Mesendoderm (in vitro differentiated cells): ENCODE data around the gene SMC3.
A peak's percentile ranks its signal among the peaks of the same experiment; 100 is the strongest.
"Not testable (repeated sequence)": the region's sequence is repeated elsewhere in the genome, so short reads cannot be mapped to it uniquely, and the experiment has no call there.

Source experiments
- DNase-seq: peaks from one replicate; pipeline ENCODE4 v3.0.0; 2013
- H2AK5ac ChIP-seq: 2 replicates; pipeline ENCODE4 v1.6.1; 2013; ENCODE audit warnings: low read length, inconsistent platforms
- H2BK120ac ChIP-seq: 2 replicates; pipeline ENCODE4 v1.6.1; 2013; ENCODE audit warnings: low read depth, mild to moderate bottlenecking, low read length, moderate library complexity, mixed read lengths
- H2BK15ac ChIP-seq: replicated peaks from 2 replicates; pipeline ENCODE4 v1.6.1; 2013; ENCODE audit warnings: low read depth, mild to moderate bottlenecking, moderate library complexity
- H2BK5ac ChIP-seq: 2 replicates; pipeline ENCODE4 v1.6.1; 2013; ENCODE audit warnings: low read length, inconsistent platforms
- H3K18ac ChIP-seq: 2 replicates; pipeline ENCODE4 v1.6.1; 2013; ENCODE audit warnings: mild to moderate bottlenecking, low read length, mixed read lengths
- H3K23ac ChIP-seq: one replicate; pipeline ENCODE4 v1.6.1; 2013; ENCODE audit warnings: low read length
- H3K27ac ChIP-seq: 2 replicates; pipeline ENCODE4 v1.5.1; 2013; ENCODE audit warnings: low read depth, mild to moderate bottlenecking, inconsistent platforms, low read length, moderate library complexity
- H3K27me3 ChIP-seq: 2 replicates; pipeline ENCODE4 v1.6.1; 2013; ENCODE audit warnings: low read length, control low read depth, mild to moderate bottlenecking, inconsistent platforms; ENCODE audit not compliant: insufficient read depth, poor library complexity
- H3K36me3 ChIP-seq: 2 replicates; pipeline ENCODE4 v1.6.1; 2013; ENCODE audit warnings: low read length, inconsistent platforms; ENCODE audit not compliant: control insufficient read depth, insufficient read depth
- H3K4ac ChIP-seq: one replicate; pipeline ENCODE4 v1.6.1; 2013; ENCODE audit warnings: low read depth, mild to moderate bottlenecking, low read length, moderate library complexity
- H3K4me1 ChIP-seq: 2 replicates; pipeline ENCODE4 v1.6.1; 2013; ENCODE audit warnings: low read depth, low read length, inconsistent platforms; ENCODE audit not compliant: control insufficient read depth
- H3K4me2 ChIP-seq: 2 replicates; pipeline ENCODE4 v1.6.1; 2013; ENCODE audit warnings: low read length
- H3K4me3 ChIP-seq: 2 replicates; pipeline ENCODE4 v1.5.1; 2013; ENCODE audit warnings: mild to moderate bottlenecking, low read length
- H3K56ac ChIP-seq: one replicate; pipeline ENCODE4 v1.6.1; 2013; ENCODE audit warnings: low read length
- H3K79me1 ChIP-seq: 2 replicates; pipeline ENCODE4 v1.6.1; 2013; ENCODE audit warnings: low read length, inconsistent platforms
- H3K79me2 ChIP-seq: 2 replicates; pipeline ENCODE4 v1.6.1; 2013; ENCODE audit warnings: mild to moderate bottlenecking, low read length; ENCODE audit not compliant: control insufficient read depth, insufficient read depth
- H3K9ac ChIP-seq: 2 replicates; pipeline ENCODE4 v1.6.1; 2013; ENCODE audit warnings: low read length, inconsistent platforms
- H4K5ac ChIP-seq: one replicate; pipeline ENCODE4 v1.6.1; 2013; ENCODE audit warnings: low read length
- H4K8ac ChIP-seq: one replicate; pipeline ENCODE4 v1.6.1; 2013; ENCODE audit warnings: low read depth, mild to moderate bottlenecking, control low read depth, low read length, moderate library complexity
- whole genome bisulfite sequencing: extraction: QIAGEN DNeasy Blood & Tissue Kit; methylation state at CpG from one replicate; pipeline ENCODE4 v1.1.7; 2013; ENCODE audit warnings: low lambda C conversion rate, missing lambda C conversion rate; ENCODE audit not compliant: insufficient coverage; ENCODE audit errors: extremely low coverage; 5-methylcytosine and 5-hydroxymethylcytosine counted together

SMC3 gene

DNA sequence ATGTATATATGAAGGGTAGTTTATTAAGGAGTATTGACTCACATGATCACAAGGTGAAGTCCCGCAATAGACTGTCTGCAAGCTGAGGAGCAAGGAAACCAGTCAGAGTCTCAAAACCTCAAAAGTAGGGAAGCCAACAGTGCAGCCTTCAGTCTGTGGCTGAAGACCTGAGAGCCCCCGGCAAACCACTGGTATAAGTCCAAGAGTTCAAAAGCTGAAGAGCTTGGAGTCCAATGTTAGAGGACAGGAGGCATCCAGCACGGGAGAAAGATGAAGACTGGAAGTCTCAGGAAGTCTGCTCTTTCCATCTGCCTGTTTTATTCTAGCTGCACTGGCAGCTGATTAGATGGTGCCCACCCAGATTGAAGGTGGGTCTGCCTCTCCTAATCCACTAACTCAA lies 43.3 kb downstream of the SMC3 start:
- no CpG with 5 or more reads among the region's 3 CpGs for WGBS
- H3K27ac ChIP-seq, H3K9ac ChIP-seq, H3K4me2 ChIP-seq, H3K23ac ChIP-seq, H3K79me1 ChIP-seq, H4K5ac ChIP-seq, H3K4me3 ChIP-seq, H3K79me2 ChIP-seq, H2AK5ac ChIP-seq, DNase-seq, H4K8ac ChIP-seq, H2BK15ac ChIP-seq, H3K4me1 ChIP-seq, H3K27me3 ChIP-seq, H2BK120ac ChIP-seq, H2BK5ac ChIP-seq, H3K36me3 ChIP-seq: not testable (repeated sequence)
- Histone ChIP-seq H3K56ac (peak overlapping the region; percentile 5), H3K18ac (peak overlapping the region; percentile 55), H3K4ac (peak overlapping the region; percentile 23)

DNA sequence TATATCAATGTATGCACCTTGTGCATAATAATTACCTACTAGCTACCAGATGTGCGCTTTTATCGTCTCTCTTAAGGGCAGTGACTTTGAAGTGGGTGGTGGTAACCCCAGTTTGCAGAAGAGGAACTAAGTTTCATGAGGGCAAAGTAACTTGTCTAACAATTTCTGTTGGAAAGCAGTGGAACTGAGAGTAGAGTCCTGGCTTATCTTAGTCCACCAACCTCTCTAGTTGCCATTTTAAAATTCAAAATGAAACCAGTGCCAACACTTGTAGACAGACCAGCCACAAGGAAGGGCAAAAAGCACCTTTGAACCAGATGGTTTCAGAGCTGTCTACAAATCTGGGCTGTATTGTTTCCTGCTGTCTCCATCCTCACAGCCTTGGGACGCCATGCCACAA lies 44.6 kb downstream of the SMC3 start:
- H3K27ac ChIP-seq, result no peak overlapping the region
- H2AK5ac ChIP-seq, result no peak overlapping the region
- H3K27me3 ChIP-seq, result no peaks in the 10 kb centered on the region
- H2BK120ac ChIP-seq, result no peak overlapping the region
- no peak overlapping the region for H3K9ac ChIP-seq
- H4K8ac ChIP-seq, result no peak overlapping the region
- H3K36me3 ChIP-seq, result no peaks in the 10 kb centered on the region
- no peak for DNase-seq
- no peak overlapping the region for H2BK15ac ChIP-seq
- H3K56ac ChIP-seq, result no peak overlapping the region
- no peak overlapping the region for H3K18ac ChIP-seq
- H3K4me1 ChIP-seq, result peaks cover 4% of the 10 kb centered on the region
- no peaks in the 10 kb centered on the region for H3K79me1 ChIP-seq
- no peak overlapping the region for H3K23ac ChIP-seq
- no peak overlapping the region for H3K4me3 ChIP-seq
- H3K79me2 ChIP-seq, result no peaks in the 10 kb centered on the region
- H4K5ac ChIP-seq, result no peak overlapping the region
- no peak overlapping the region for H2BK5ac ChIP-seq
- WGBS, result no CpG with 5 or more reads among the region's 3 CpGs
- no peak overlapping the region for H3K4ac ChIP-seq
- no peak overlapping the region for H3K4me2 ChIP-seq

DNA sequence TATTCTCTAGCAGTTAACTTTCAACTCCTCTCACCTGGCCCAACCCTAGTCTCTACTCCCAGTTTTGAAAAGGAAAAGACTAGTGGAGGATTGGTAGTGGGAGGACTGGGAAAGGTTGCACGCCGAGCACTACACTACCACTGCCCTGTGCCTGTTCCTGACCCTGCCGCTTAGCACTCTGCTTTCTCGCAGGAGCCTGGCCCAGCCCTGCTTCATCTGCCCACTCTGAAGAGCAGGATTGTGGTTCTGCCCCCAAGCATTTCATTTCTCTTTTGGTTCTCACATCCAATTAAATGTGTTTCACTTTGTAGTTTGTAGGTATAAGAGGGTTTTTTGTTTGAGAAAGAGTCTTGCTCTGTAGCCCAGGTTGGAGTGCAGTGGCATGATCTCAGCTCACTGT lies 45.1 kb downstream of the SMC3 start:
- WGBS, result no CpG with 5 or more reads among the region's 4 CpGs

DNA sequence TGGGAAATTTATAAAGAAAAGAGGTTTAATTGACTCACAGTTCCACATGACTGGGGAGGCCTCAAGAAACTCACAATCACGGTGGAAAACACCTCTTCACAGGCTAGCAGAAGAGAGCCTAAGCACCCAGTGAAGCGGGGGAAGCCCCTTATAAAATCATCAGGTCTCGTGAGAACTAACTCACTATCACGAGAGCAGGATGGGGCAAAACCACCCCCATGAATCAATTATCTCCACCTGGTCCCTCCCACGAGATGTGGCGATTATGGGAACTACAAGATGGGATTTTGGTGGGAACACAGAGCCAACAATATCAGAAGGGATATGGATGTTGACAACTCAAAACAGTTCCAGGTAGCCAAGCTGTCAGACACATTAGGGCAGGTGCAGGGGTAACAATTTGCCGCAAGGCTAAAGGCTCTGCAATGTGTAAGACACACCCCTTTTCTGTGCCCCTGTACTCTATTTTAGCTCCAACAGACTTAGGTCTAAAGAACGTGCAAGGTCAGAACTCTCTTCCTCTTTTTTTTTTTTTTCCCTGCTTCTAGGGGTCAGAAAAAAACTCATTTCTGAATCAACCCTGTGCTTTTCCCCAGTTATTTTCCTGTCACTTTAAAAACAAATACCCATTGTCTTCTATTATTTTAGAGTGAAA lies 46.0 kb downstream of the SMC3 start:
- Histone ChIP-seq H4K8ac (no peak overlapping the region), H3K4me1 (peaks cover 4% of the 10 kb centered on the region), H3K18ac (no peak overlapping the region), H3K27me3 (no peaks in the 10 kb centered on the region), H2BK120ac (no peak overlapping the region), H3K23ac (no peak overlapping the region), H2BK15ac (no peak overlapping the region), H3K4me3 (no peak overlapping the region), H2AK5ac (no peak overlapping the region), H3K79me2 (no peaks in the 10 kb centered on the region), H3K36me3 (no peaks in the 10 kb centered on the region), H3K4me2 (no peak overlapping the region), H3K9ac (no peak overlapping the region), H3K4ac (no peak overlapping the region), H3K27ac (no peak overlapping the region), H3K79me1 (no peaks in the 10 kb centered on the region), H3K56ac (no peak overlapping the region), H4K5ac (no peak overlapping the region), H2BK5ac (no peak overlapping the region)
- peak; percentile 18 for DNase-seq
- WGBS, result no CpG with 5 or more reads among the region's 8 CpGs

More for the DNA sequence above, 45.1 kb downstream of the SMC3 start:
- Histone ChIP-seq H3K79me2 (no peaks in the 10 kb centered on the region), H3K27ac (no peak overlapping the region), H3K18ac (no peak overlapping the region), H2BK15ac (no peak overlapping the region), H3K4me2 (no peak overlapping the region), H2BK120ac (no peak overlapping the region), H3K4ac (no peak overlapping the region), H3K36me3 (no peaks in the 10 kb centered on the region), H3K56ac (no peak overlapping the region), H2AK5ac (no peak overlapping the region), H3K9ac (no peak overlapping the region), H2BK5ac (no peak overlapping the region), H3K27me3 (no peaks in the 10 kb centered on the region), H3K4me1 (peaks cover 4% of the 10 kb centered on the region), H3K4me3 (no peak overlapping the region), H3K23ac (no peak overlapping the region), H4K8ac (no peak overlapping the region), H3K79me1 (no peaks in the 10 kb centered on the region), H4K5ac (no peak overlapping the region)
- no peak for DNase-seq

DNA sequence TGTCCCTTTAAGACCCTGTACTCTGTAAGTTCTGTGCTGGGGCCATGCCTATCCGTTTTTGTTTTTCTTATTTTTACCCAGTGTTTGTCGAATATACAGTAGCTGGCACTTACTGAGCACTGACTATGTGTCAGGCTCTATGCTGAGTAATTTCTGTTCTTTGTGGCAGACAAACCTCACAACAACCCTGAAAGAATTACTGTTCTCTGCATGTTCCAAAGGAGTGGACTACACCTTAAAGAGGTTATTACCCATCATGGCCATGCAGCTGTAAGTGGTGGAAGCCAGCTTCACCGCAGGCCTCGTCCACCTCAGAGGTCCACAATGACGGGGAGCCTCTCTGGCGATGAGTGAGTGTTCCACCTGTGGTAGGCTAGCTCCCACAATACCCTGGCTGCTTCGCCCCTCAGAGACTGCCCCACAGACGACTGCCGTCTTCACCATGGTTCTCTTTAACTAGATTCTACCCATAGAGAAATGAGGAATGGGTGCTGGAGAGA lies 46.6 kb downstream of the SMC3 start:
- H2BK15ac ChIP-seq, result no peak overlapping the region
- no peak overlapping the region for H2BK5ac ChIP-seq
- H3K36me3 ChIP-seq, result no peaks in the 10 kb centered on the region
- H2BK120ac ChIP-seq, result no peak overlapping the region
- no peak overlapping the region for H3K4ac ChIP-seq
- no peak overlapping the region for H2AK5ac ChIP-seq
- no peak overlapping the region for H3K4me3 ChIP-seq
- H3K4me2 ChIP-seq, result no peak overlapping the region
- no peak overlapping the region for H3K27ac ChIP-seq
- H3K23ac ChIP-seq, result no peak overlapping the region
- no peak overlapping the region for H4K8ac ChIP-seq
- WGBS, result no CpG with 5 or more reads among the region's 9 CpGs
- no peak overlapping the region for H3K56ac ChIP-seq
- H3K9ac ChIP-seq, result no peak overlapping the region
- H3K18ac ChIP-seq, result no peak overlapping the region
- H3K79me2 ChIP-seq, result no peaks in the 10 kb centered on the region
- H3K27me3 ChIP-seq, result no peaks in the 10 kb centered on the region
- H4K5ac ChIP-seq, result no peak overlapping the region
- no peaks in the 10 kb centered on the region for H3K79me1 ChIP-seq
- no peak for DNase-seq
- H3K4me1 ChIP-seq, result peaks cover 4% of the 10 kb centered on the region
